ENCODE data around the gene PREX1. TPM values are rescaled to one million over a fixed set of nuclear protein-coding genes. Genes with fewer than 3 reads are reported as not detected.
"Not testable (repeated sequence)": the region's sequence is repeated elsewhere in the genome, so short reads cannot be mapped to it uniquely, and the experiment has no call there.

PREX1 gene
- 10 to 100 TPM in 11 of 12 donors, not detected in 1; 14.1 to 28.3 (median 19.9) TPM for polyA plus RNA-seq (ENCODE audit: insufficient read length in 12 of 12)
- long read RNA-seq, donor 1, full-length matches to known transcripts = 1 of 1 reads
- long read RNA-seq, donor 1, partial matches to known transcripts = 0 of 1 reads
- long read RNA-seq, donor 1, other reads (novel, unspliced or antisense) = 0 of 1 reads
- long read RNA-seq, donor 2 = 0 reads
- long read RNA-seq, donor 3 = 0 reads
- long read RNA-seq, donor 4, partial matches to known transcripts = 0 of 1 reads
- long read RNA-seq, donor 4, other reads (novel, unspliced or antisense) = 0 of 1 reads
- long read RNA-seq, donor 5 = 0 reads
- long read RNA-seq, donor 6 = 0 reads
- long read RNA-seq, donor 7, full-length matches to known transcripts = 1 of 1 reads
- long read RNA-seq, donor 7, partial matches to known transcripts = 0 of 1 reads
- long read RNA-seq, donor 7, other reads (novel, unspliced or antisense) = 0 of 1 reads
- long read RNA-seq, donor 8 = 0 reads
- long read RNA-seq, donor 9 = 0 reads
- long read RNA-seq, donor 10, partial matches to known transcripts = 0 of 1 reads
- long read RNA-seq, donor 10, other reads (novel, unspliced or antisense) = 0 of 1 reads
- long read RNA-seq, donor 11, full-length matches to known transcripts = 1 of 1 reads
- long read RNA-seq, donor 11, partial matches to known transcripts = 0 of 1 reads
- long read RNA-seq, donor 11, other reads (novel, unspliced or antisense) = 0 of 1 reads

- peak; percentile 77 for DNase-seq
Observed at GRCh38 chr20:48827855-48828733, at the start of gene PREX1. PREX1 (minus strand) TSS chr20:48827999; CDS start chr20:48827860, 139 bp downstream.

- no peak for DNase-seq
Observed at GRCh38 chr20:48877304-48877703, 49.5 kb upstream of the PREX1 start.

DNA sequence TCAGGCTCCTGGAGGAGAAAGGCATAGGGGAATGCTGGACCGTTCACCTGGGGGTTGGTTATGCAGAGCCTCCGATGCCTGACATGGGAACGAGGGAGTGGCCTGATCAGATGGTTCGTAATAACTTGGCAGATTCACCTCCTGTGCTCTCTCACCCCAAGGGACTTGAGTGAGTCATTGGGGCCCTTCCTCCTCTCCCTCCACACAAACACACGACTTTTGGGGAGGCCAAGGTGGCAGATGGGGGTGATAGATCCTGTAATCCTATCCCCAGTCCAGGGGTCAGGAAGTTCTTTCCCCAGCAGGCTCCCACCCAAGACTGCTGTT, 48.1 kb upstream of the PREX1 start:
- no peak for DNase-seq

- DNase-seq = no peak
Observed at GRCh38 chr20:48875233-48875913, 47.6 kb upstream of the PREX1 start.

- DNase-seq = not testable (repeated sequence)
Observed at GRCh38 chr20:48869442-48869841, 41.6 kb upstream of the PREX1 start.

- no peak for DNase-seq
Observed at GRCh38 chr20:48866936-48867335, 39.1 kb upstream of the PREX1 start.

GRCh38 chr20:48864738-48865318, 37.0 kb upstream of the PREX1 start:
- DNase-seq = no peak

- DNase-seq = no peak
Observed at GRCh38 chr20:48864254-48864653, 36.5 kb upstream of the PREX1 start.

DNA sequence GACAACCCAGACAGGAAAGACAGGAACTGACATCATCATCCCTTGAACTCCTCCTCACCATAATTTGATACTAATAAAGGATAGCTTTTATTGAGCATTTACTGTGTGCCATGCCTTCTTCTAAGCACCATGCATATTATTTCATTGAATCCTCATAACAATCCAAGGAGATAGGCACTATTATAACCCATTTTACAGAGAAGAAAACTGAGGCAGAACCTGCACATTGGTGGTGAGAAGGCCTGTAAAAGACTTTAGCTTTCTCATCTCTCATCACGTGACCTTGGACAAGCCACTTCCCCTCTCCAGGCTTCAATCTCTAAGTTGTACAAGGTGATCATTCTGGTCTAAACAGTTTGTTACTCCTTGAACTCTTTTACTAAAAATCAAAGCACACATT, 34.5 kb upstream of the PREX1 start:
- no peak for DNase-seq

DNA sequence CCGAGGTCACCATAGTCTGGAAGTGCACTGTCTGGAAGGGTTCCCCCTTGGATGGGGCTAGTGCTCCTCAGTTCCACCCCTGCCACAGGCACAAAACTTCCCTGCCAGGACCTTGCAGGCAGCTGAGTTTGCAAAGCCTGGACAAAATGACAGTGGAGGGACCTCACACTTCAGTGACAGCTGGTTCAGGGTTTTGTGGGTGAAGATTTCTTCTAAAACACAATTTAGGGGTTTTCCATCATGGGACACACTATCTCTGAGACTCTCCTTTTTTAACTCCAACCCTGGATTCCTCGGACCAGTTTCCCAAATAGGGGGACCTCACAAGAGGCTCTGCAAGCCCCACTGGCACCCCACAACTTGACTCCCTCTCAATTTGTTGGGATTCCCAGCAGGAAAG, 33.6 kb upstream of the PREX1 start:
- no peak for DNase-seq

- no peak for DNase-seq
Observed at GRCh38 chr20:48858075-48858790, 30.4 kb upstream of the PREX1 start.

- DNase-seq = no peak
Observed at GRCh38 chr20:48856130-48856529, 28.3 kb upstream of the PREX1 start.

DNA sequence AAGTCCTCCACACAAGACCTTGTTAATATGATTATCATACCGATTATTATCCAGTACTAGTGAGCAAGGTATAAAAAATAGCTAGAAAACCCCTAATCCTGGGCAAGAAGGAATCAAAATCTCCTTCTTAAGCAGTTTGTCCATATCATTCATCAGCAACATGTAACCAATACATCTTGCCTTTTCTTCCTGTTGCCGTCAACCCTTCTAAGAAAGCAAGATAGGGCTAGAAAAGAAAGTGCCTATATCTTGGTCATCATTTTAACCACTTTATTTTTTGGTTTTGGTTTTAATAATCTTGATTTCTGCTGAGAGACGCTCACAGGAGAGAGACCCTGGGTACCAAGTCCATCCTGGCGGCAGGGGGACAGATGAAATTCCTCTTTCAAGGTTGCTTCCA, 27.2 kb upstream of the PREX1 start:
- DNase-seq = no peak

DNA sequence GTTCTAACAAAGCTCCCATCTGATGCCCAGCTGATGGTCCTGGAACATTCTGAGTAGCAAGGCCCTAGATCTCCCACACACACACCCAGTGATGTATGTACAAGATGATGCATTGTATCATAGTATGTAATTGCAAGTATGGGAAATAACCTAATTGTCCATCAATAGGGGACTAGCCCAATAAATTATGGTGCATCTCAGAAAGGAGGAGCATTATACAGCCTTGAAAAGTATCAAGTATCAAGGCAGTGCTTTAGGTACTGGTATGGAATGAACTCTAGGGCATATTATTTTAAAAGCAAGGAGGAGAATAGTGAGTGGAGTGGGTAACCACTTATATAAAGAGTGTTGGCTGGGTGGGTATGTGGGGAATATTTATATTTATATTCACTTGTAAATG, 24.8 kb upstream of the PREX1 start:
- DNase-seq = no peak

DNA sequence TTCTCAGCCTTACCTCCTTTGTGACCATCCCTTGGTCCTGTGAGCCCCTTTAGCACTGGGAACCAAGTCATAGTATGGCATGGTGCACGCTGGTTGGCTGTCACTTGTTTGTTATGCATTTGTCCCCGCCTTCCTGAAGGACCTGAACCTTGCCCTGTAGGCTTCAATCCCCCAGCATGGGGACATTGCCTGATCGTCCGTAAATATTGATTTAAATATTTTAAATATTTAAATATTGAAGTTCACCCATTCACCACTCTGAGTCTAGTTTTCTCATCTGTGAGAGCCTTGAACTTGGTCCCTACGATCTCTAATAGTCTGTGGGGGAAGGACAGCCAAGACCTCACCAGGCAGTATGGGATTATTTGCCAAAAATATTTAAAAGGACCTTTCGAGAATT, 23.8 kb upstream of the PREX1 start:
- DNase-seq = no peak

DNA sequence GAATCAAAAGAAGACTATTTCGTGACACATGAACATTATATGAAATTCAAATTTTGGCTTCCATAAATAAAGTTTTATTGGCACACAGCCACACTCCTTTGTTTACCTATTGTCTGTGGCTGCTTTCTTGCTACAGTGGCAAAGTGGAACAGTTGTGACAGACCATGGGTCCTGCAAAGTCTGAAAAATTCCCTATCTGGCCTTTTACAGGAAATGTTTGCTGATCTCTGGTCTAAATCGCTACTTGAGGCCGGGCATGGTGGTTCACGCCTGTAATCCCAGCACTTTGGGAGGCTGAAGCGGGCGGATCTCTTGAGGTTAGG, 23.1 kb upstream of the PREX1 start:
- DNase-seq = no peak

- no peak for DNase-seq
Observed at GRCh38 chr20:48850257-48850976, 22.6 kb upstream of the PREX1 start.

DNA sequence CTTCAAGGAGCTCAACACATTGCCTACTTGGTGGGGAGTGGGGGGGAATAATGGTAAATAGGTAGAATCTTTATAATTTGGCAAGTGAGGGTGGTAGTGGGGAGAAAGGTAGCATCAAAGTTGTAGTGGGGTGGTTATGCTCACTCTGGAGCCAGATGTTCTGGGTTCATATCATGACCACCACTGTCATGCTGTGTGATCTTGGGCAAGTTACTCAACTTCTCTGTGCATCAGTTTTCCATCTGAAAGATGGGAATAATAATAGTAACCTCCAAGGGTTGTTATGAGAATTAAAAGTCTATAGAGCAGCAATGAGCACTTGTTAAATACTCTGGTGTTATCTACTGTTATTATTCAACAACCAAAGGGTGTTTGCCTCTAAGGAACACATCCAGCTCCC, 22.0 kb upstream of the PREX1 start:
- DNase-seq = no peak

DNA sequence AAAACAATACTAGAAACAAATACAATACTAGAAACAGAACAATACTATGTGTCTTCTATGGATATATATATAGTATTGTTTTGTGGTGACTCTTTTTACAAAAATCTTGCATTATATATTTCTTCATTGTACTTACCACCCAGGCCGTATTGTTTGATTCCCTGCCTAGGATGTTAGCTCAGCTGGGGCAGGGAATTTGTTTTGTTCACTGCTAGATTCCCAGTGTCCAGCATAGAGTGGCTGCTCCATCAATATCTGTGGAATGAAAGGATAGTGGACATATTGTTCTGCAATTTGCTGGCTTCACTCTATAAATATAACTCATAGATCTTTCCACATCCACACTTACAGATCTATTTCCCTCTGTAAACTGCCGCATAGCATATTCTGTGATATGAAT, 21.5 kb upstream of the PREX1 start:
- DNase-seq = no peak

GRCh38 chr20:48847498-48848205, 19.9 kb upstream of the PREX1 start:
- DNase-seq = no peak

All from muscle of arm (tissue), 14 donors.